Hypothalamus (tissue), 51 donors: ENCODE measurements around the gene SYNE1.

Experiments used
- DNase-seq, 51 donors: peaks; one replicate each; lab custom pipeline; 2025; lab: John Stamatoyannopoulos, UW

SYNE1 gene

GRCh38 chr6:152207915-152208714 is 429.0 kb downstream of the SYNE1 start:
- peak in 4 of 51 donors; percentile 13 to 30 (median 23) for DNase-seq

- peak in 21 of 51 donors; percentile 1 to 58 (median 15) for DNase-seq
These were observed 430.9 kb downstream of the SYNE1 start for GRCh38 chr6:152206072-152206818.

GRCh38 chr6:152204591-152204990 is 432.6 kb downstream of the SYNE1 start:
- no peak for DNase-seq

- DNase-seq: no peak
These were observed 436.0 kb downstream of the SYNE1 start for GRCh38 chr6:152201120-152201519.

GRCh38 chr6:152195896-152196295 is 441.3 kb downstream of the SYNE1 start:
- no peak for DNase-seq

- DNase-seq: no peak
These were observed 447.4 kb downstream of the SYNE1 start for GRCh38 chr6:152189736-152190135.

GRCh38 chr6:152188011-152188410 is 449.2 kb downstream of the SYNE1 start:
- no peak for DNase-seq

GRCh38 chr6:152186840-152187239 is 450.3 kb downstream of the SYNE1 start:
- no peak for DNase-seq

GRCh38 chr6:152184917-152185574 is 452.1 kb downstream of the SYNE1 start:
- no peak for DNase-seq

GRCh38 chr6:152184573-152184916 is 452.6 kb downstream of the SYNE1 start:
- no peak for DNase-seq

GRCh38 chr6:152180601-152181000 is 456.6 kb downstream of the SYNE1 start:
- no peak for DNase-seq

- no peak for DNase-seq
These were observed 460.9 kb downstream of the SYNE1 start for GRCh38 chr6:152176268-152176667.

- no peak for DNase-seq
These were observed 463.2 kb downstream of the SYNE1 start for GRCh38 chr6:152173957-152174356.

GRCh38 chr6:152173321-152173720 is 463.8 kb downstream of the SYNE1 start:
- no peak for DNase-seq

- DNase-seq: no peak
These were observed 466.2 kb downstream of the SYNE1 start for GRCh38 chr6:152170702-152171667.

- no peak for DNase-seq
These were observed 466.9 kb downstream of the SYNE1 start for GRCh38 chr6:152170313-152170701.

- no peak for DNase-seq
These were observed 469.2 kb downstream of the SYNE1 start for GRCh38 chr6:152167641-152168603.

GRCh38 chr6:152166897-152167296 is 470.3 kb downstream of the SYNE1 start:
- DNase-seq: no peak

GRCh38 chr6:152166497-152166896 is 470.7 kb downstream of the SYNE1 start:
- DNase-seq: no peak
